ENCODE data around the gene FBXO34. TPM values are rescaled to one million over a fixed set of nuclear protein-coding genes. Genes with fewer than 3 reads are reported as not detected.

Gene FBXO34
- total RNA-seq, 1 experiment from 2014 or later = 12.0 TPM

GRCh38 chr14:55240526-55241178, 30.6 kb upstream of the FBXO34 start:
- Mint-ChIP-seq H3K27ac (ENCODE audit: low read depth, unreplicated experiment) (no peak overlapping the region), H3K36me3 (ENCODE audit: insufficient read depth, unreplicated experiment) (no peaks in the 10 kb centered on the region), H3K27me3 (ENCODE audit: insufficient read depth, unreplicated experiment) (no peaks in the 10 kb centered on the region), H3K4me1 (ENCODE audit: insufficient read depth, unreplicated experiment) (no peaks in the 10 kb centered on the region), H3K9me3 (ENCODE audit: unreplicated experiment) (no peaks in the 10 kb centered on the region), H3K4me3 (ENCODE audit: unreplicated experiment) (no peak overlapping the region)
- no peak for DNase-seq (ENCODE audit: unreplicated experiment)
- POLR2A ChIA-PET = interaction anchor here (0.6 kb wide), 1 partner anchor 22 kb away, joined by 3 read pairs; no protein-coding TSS in a partner anchor
- intact Hi-C loops (cut with micrococcal nuclease) = no loop called here
- TF ChIP-seq, protein P1, sequence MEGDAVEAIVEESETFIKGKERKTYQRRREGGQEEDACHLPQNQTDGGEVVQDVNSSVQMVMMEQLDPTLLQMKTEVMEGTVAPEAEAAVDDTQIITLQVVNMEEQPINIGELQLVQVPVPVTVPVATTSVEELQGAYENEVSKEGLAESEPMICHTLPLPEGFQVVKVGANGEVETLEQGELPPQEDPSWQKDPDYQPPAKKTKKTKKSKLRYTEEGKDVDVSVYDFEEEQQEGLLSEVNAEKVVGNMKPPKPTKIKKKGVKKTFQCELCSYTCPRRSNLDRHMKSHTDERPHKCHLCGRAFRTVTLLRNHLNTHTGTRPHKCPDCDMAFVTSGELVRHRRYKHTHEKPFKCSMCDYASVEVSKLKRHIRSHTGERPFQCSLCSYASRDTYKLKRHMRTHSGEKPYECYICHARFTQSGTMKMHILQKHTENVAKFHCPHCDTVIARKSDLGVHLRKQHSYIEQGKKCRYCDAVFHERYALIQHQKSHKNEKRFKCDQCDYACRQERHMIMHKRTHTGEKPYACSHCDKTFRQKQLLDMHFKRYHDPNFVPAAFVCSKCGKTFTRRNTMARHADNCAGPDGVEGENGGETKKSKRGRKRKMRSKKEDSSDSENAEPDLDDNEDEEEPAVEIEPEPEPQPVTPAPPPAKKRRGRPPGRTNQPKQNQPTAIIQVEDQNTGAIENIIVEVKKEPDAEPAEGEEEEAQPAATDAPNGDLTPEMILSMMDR (IDR thresholded peaks at IDR 0.05; ENCODE audit: unreplicated experiment) = no peak
- CTCF ChIA-PET = interaction anchor here (0.9 to 1.8 kb wide), 2 partner anchors 30 kb away, joined by 3 to 4 read pairs; partner anchors contain the start of gene FBXO34
- BruUV-seq (replicated peaks) = no TSS peak

GRCh38 chr14:55241673-55242072, 29.5 kb upstream of the FBXO34 start:
- BruUV-seq (replicated peaks) = no TSS peak
- H3K27me3 Mint-ChIP-seq (ENCODE audit: insufficient read depth, unreplicated experiment) = peaks cover 2% of the 10 kb centered on the region
- TF ChIP-seq, protein P1 (IDR thresholded peaks at IDR 0.05; ENCODE audit: unreplicated experiment) = no peak
- no peak overlapping the region for H3K4me3 Mint-ChIP-seq (ENCODE audit: unreplicated experiment)
- H3K9me3 Mint-ChIP-seq (ENCODE audit: unreplicated experiment) = no peaks in the 10 kb centered on the region
- no peak overlapping the region for H3K27ac Mint-ChIP-seq (ENCODE audit: low read depth, unreplicated experiment)
- DNase-seq (ENCODE audit: unreplicated experiment) = no peak
- POLR2A ChIA-PET = no interaction called here
- H3K36me3 Mint-ChIP-seq (ENCODE audit: insufficient read depth, unreplicated experiment) = no peaks in the 10 kb centered on the region
- no peaks in the 10 kb centered on the region for H3K4me1 Mint-ChIP-seq (ENCODE audit: insufficient read depth, unreplicated experiment)
- CTCF ChIA-PET = interaction anchor here (0.6 kb wide), 1 partner anchor 176 kb away, joined by 6 read pairs; no protein-coding TSS in a partner anchor
- intact Hi-C loops (cut with micrococcal nuclease) = no loop called here

GRCh38 chr14:55243386-55243785, 27.8 kb upstream of the FBXO34 start:
- Mint-ChIP-seq H3K27ac (ENCODE audit: low read depth, unreplicated experiment) (no peak overlapping the region), H3K4me1 (ENCODE audit: insufficient read depth, unreplicated experiment) (no peaks in the 10 kb centered on the region), H3K27me3 (ENCODE audit: insufficient read depth, unreplicated experiment) (peaks cover 19% of the 10 kb centered on the region), H3K4me3 (ENCODE audit: unreplicated experiment) (no peak overlapping the region), H3K36me3 (ENCODE audit: insufficient read depth, unreplicated experiment) (no peaks in the 10 kb centered on the region), H3K9me3 (ENCODE audit: unreplicated experiment) (no peaks in the 10 kb centered on the region)
- no TSS peak for BruUV-seq (replicated peaks)
- ChIA-PET CTCF (interaction anchor here (0.6 to 1.6 kb wide), 4 partner anchors 31 to 111 kb away, joined by 3 to 4 read pairs (median 3); no protein-coding TSS in a partner anchor), POLR2A (no interaction called here)
- DNase-seq (ENCODE audit: unreplicated experiment) = no peak
- TF ChIP-seq, protein P1 (IDR thresholded peaks at IDR 0.05; ENCODE audit: unreplicated experiment) = no peak
- intact Hi-C loops (cut with micrococcal nuclease) = no loop called here

GRCh38 chr14:55243813-55244212, 27.4 kb upstream of the FBXO34 start:
- Mint-ChIP-seq H3K4me3 (ENCODE audit: unreplicated experiment) (no peak overlapping the region), H3K9me3 (ENCODE audit: unreplicated experiment) (no peaks in the 10 kb centered on the region), H3K27me3 (ENCODE audit: insufficient read depth, unreplicated experiment) (peaks cover 23% of the 10 kb centered on the region), H3K36me3 (ENCODE audit: insufficient read depth, unreplicated experiment) (no peaks in the 10 kb centered on the region), H3K4me1 (ENCODE audit: insufficient read depth, unreplicated experiment) (no peaks in the 10 kb centered on the region), H3K27ac (ENCODE audit: low read depth, unreplicated experiment) (no peak overlapping the region)
- no TSS peak for BruUV-seq (replicated peaks)
- ChIA-PET POLR2A (no interaction called here), CTCF (interaction anchor here (0.7 to 1.6 kb wide), 3 partner anchors 32 to 110 kb away, joined by 3 to 4 read pairs (median 3); no protein-coding TSS in a partner anchor)
- intact Hi-C loops (cut with micrococcal nuclease) = no loop called here
- TF ChIP-seq, protein P1 (IDR thresholded peaks at IDR 0.05; ENCODE audit: unreplicated experiment) = no peak
- DNase-seq (ENCODE audit: unreplicated experiment) = no peak

Measured in MCF 10A (cell line).